IgD-negative memory B cell (primary cell): ENCODE results near the gene MYO19. TPM values are rescaled to one million over a fixed set of nuclear protein-coding genes. Genes with fewer than 3 reads are reported as not detected.

Experiments
- H3K27ac Mint-ChIP-seq, 3 donors: one replicate each; pipeline ENCODE4 v1.8.0; 2020 to 2022; ENCODE audit warnings: mild to moderate bottlenecking in 3 of 3, mixed read lengths in 3 of 3, moderate library complexity in 1 of 3
- H3K27me3 Mint-ChIP-seq: one replicate; pipeline ENCODE4 v1.8.0; 2021; ENCODE audit warnings: mixed read lengths
- H3K36me3 Mint-ChIP-seq: one replicate; pipeline ENCODE4 v1.8.0; 2020; ENCODE audit warnings: mild to moderate bottlenecking, mixed read lengths
- H3K4me1 Mint-ChIP-seq, 3 donors: one replicate each; pipeline ENCODE4 v1.8.0; 2020 to 2022; ENCODE audit warnings: mixed read lengths in 3 of 3, mild to moderate bottlenecking in 1 of 3
- H3K4me3 Mint-ChIP-seq, 4 donors: one replicate each; pipeline ENCODE4 v1.8.0; 2020 to 2022; ENCODE audit warnings: mild to moderate bottlenecking in 4 of 4, mixed read lengths in 4 of 4, moderate library complexity in 3 of 4
- H3K9me3 Mint-ChIP-seq, 3 donors: one replicate each; pipeline ENCODE4 v1.8.0; 2020 to 2021; ENCODE audit warnings: mixed read lengths in 3 of 3, mild to moderate bottlenecking in 1 of 3
- polyA plus RNA-seq: library from polyadenylated mRNA; unstranded; fragments of 300-500 nt; fragmentation: Illumina TruSeq; gene quantifications from one replicate; pipeline ENCODE4 v1.2.3, GENCODE V29; 2021

The MYO19 gene
- polyA plus RNA-seq, 1 donor from 2014 or later, result 4.2 TPM

GRCh38 chr17:36544044-36544306 lies 9.3 kb upstream of the MYO19 start:
- H3K36me3 Mint-ChIP-seq, result no peaks in the 10 kb centered on the region
- H3K27ac Mint-ChIP-seq, result peak overlapping the region; percentile 98 to 100 (median 99)
- H3K9me3 Mint-ChIP-seq, result no peaks in the 10 kb centered on the region
- H3K27me3 Mint-ChIP-seq, result no peaks in the 10 kb centered on the region
- H3K4me3 Mint-ChIP-seq, result peak overlapping the region; percentile 93 to 98 (median 98)
- H3K4me1 Mint-ChIP-seq, result peaks cover 17 to 26% (median 20%) of the 10 kb centered on the region in 3 donors

GRCh38 chr17:36542755-36543154 lies 8.1 kb upstream of the MYO19 start:
- Mint-ChIP-seq H3K4me1 (peaks cover 13 to 17% (median 14%) of the 10 kb centered on the region in 3 donors), H3K36me3 (no peaks in the 10 kb centered on the region), H3K27ac (peak overlapping the region in 1 of 3 donors; percentile 68), H3K9me3 (no peaks in the 10 kb centered on the region), H3K4me3 (peak overlapping the region in 1 of 4 donors; percentile 98), H3K27me3 (no peaks in the 10 kb centered on the region)

DNA sequence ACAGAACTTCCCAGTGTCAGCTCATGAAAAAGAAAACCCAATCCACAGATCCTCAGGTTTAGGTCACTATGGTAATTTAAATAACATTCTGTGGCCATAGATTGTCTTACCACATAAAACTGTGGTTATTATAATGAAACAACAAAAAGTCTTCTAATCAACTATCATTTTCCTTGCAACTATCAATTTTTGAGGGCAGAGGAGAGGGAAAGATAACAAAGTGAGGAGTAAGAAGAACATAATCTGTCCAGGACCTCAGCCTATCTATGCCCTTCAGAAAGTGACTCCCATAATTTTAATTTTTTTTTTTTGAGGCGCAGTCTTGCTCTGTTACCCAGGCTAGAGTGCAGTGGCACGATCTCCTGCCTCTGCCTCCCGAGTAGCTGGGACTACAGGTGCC lies 6.0 kb upstream of the MYO19 start:
- H3K4me1 Mint-ChIP-seq, result peaks cover 9 to 19% (median 11%) of the 10 kb centered on the region in 3 donors
- peak overlapping the region in 1 of 4 donors; percentile 50 for H3K4me3 Mint-ChIP-seq
- no peaks in the 10 kb centered on the region for H3K36me3 Mint-ChIP-seq
- H3K27me3 Mint-ChIP-seq, result no peaks in the 10 kb centered on the region
- peak overlapping the region in 1 of 3 donors; percentile 35 for H3K27ac Mint-ChIP-seq
- H3K9me3 Mint-ChIP-seq, result no peaks in the 10 kb centered on the region

GRCh38 chr17:36535669-36536081 lies 1.0 kb upstream of the MYO19 start:
- no peaks in the 10 kb centered on the region for H3K9me3 Mint-ChIP-seq
- no peaks in the 10 kb centered on the region for H3K36me3 Mint-ChIP-seq
- peaks cover 9 to 21% (median 13%) of the 10 kb centered on the region in 3 donors for H3K4me1 Mint-ChIP-seq
- H3K4me3 Mint-ChIP-seq, result peak overlapping the region; percentile 95 to 100 (median 96)
- no peaks in the 10 kb centered on the region for H3K27me3 Mint-ChIP-seq
- H3K27ac Mint-ChIP-seq, result peak overlapping the region; percentile 90 to 100 (median 98)

- peaks cover 7 to 21% (median 11%) of the 10 kb centered on the region in 3 donors for H3K4me1 Mint-ChIP-seq
- peak overlapping the region; percentile 95 to 100 (median 96) for H3K4me3 Mint-ChIP-seq
- peak overlapping the region; percentile 90 to 100 (median 98) for H3K27ac Mint-ChIP-seq
- H3K36me3 Mint-ChIP-seq, result no peaks in the 10 kb centered on the region
- H3K27me3 Mint-ChIP-seq, result no peaks in the 10 kb centered on the region
- H3K9me3 Mint-ChIP-seq, result no peaks in the 10 kb centered on the region
These were observed 481 bp downstream of the MYO19 start for GRCh38 chr17:36533935-36534839.

GRCh38 chr17:36532435-36532975 lies 2.2 kb downstream of the MYO19 start:
- Mint-ChIP-seq H3K9me3 (no peaks in the 10 kb centered on the region), H3K27ac (peak overlapping the region in 2 of 3 donors; percentile 48 to 80), H3K4me3 (peak overlapping the region in 3 of 4 donors; percentile 9 to 100 (median 85)), H3K4me1 (peaks cover 7 to 21% (median 10%) of the 10 kb centered on the region in 3 donors), H3K36me3 (no peaks in the 10 kb centered on the region), H3K27me3 (no peaks in the 10 kb centered on the region)

DNA sequence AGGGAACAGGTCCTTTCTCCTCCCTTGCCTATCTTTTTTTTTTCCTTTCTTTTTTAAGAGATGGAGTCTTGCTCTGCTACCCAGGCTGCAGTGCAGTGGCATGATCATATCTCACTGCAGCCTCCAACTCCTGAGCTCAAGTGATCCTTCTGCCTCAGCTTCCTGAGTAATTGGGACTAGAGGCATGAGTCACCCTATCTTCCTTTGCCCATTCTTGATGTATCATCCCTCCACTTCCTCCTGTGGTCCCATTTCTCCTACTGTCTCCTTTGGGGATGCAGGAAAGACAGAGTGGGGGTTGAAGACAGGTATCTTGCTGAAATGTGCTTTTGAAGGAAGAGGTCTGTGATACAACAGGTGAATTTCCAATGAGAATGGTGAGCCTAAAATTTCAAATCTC lies 5.5 kb downstream of the MYO19 start:
- peaks cover under 1% of the 10 kb centered on the region for H3K36me3 Mint-ChIP-seq
- peak overlapping the region in 2 of 4 donors; percentile 22 to 58 for H3K4me3 Mint-ChIP-seq
- no peak overlapping the region for H3K27ac Mint-ChIP-seq
- H3K4me1 Mint-ChIP-seq, result peaks cover 3 to 4% (median 3%) of the 10 kb centered on the region in 3 donors
- no peaks in the 10 kb centered on the region for H3K9me3 Mint-ChIP-seq
- no peaks in the 10 kb centered on the region for H3K27me3 Mint-ChIP-seq

DNA sequence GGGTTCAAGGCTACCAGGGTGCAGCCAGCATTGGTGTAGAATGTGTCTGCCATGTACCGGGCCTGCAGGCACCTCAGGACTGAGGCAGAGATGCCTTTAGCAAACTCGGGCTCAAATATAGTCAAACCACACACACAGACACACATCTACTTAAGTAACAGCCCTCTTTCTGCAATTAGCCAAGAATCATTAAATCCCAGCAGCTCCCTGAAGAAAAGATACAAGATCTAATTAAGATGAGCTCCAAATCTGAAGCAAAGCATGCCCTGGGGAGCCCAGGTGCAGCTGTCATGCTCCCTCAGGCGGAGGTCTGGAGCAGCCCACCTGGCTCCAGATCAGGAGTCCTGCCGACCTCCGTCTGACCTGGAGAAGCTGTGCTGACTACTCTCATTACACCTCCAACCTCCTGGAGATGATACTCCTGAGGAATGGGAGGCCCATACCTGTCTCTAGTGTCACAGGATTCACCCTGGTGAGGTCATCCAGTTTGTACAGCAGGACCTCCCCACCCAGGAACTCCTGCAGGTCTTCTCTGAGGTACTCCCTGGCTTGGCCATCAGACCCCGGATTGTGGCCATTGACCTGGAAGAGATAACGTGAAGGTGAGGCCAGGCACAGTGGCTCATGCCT lies 6.9 kb downstream of the MYO19 start:
- H3K9me3 Mint-ChIP-seq, result no peaks in the 10 kb centered on the region
- no peak overlapping the region for H3K4me3 Mint-ChIP-seq
- no peaks in the 10 kb centered on the region for H3K27me3 Mint-ChIP-seq
- H3K27ac Mint-ChIP-seq, result no peak overlapping the region
- H3K4me1 Mint-ChIP-seq, result no peaks in the 10 kb centered on the region
- peaks cover 3% of the 10 kb centered on the region for H3K36me3 Mint-ChIP-seq

GRCh38 chr17:36525888-36526287 lies 8.8 kb downstream of the MYO19 start:
- peak overlapping the region in 1 of 3 donors; percentile 27 for H3K27ac Mint-ChIP-seq

GRCh38 chr17:36525113-36525512 lies 9.6 kb downstream of the MYO19 start:
- no peaks in the 10 kb centered on the region for H3K4me1 Mint-ChIP-seq
- no peak overlapping the region for H3K27ac Mint-ChIP-seq

More at GRCh38 chr17:36525888-36526287, 8.8 kb downstream of the MYO19 start:
- Mint-ChIP-seq H3K27me3 (no peaks in the 10 kb centered on the region), H3K36me3 (peaks cover 3% of the 10 kb centered on the region), H3K9me3 (no peaks in the 10 kb centered on the region), H3K4me1 (no peaks in the 10 kb centered on the region), H3K4me3 (no peak overlapping the region)

DNA sequence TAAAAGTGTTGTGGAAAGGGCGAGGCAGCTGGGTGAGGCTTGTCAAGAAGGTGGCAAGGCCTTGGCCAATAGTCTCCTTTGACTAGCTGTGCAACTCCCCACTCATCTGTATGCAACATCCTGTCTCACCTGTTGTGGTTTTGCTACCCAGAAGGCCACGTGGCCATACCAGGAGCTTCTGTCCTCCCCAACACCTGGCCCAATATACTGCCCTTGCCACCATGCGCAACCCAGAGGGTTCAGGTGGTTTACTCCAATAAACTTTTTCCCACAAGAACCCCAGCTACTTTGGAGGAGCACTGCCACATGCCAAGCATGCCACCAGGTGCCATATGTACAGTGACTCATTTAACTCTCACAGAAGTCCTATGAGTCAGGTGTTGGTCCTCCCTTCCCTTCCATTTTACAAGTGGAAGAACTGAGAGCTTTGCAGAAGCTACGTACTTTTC lies 10.2 kb downstream of the MYO19 start:
- Mint-ChIP-seq H3K4me1 (peaks cover 0 to 2% (median 0%) of the 10 kb centered on the region in 3 donors), H3K27ac (no peak overlapping the region), H3K4me3 (no peak overlapping the region), H3K36me3 (peaks cover 3% of the 10 kb centered on the region), H3K9me3 (peaks cover 0 to 3% (median 0%) of the 10 kb centered on the region in 3 donors), H3K27me3 (no peaks in the 10 kb centered on the region)

More at GRCh38 chr17:36525113-36525512, 9.6 kb downstream of the MYO19 start:
- Mint-ChIP-seq H3K4me3 (no peak overlapping the region), H3K9me3 (peaks cover 0 to 3% (median 0%) of the 10 kb centered on the region in 3 donors), H3K27me3 (no peaks in the 10 kb centered on the region), H3K36me3 (peaks cover 3% of the 10 kb centered on the region)

- Mint-ChIP-seq H3K36me3 (peaks cover 3% of the 10 kb centered on the region), H3K4me3 (no peak overlapping the region), H3K9me3 (peaks cover 0 to 3% (median 0%) of the 10 kb centered on the region in 3 donors), H3K27me3 (no peaks in the 10 kb centered on the region), H3K4me1 (peaks cover 4 to 8% (median 7%) of the 10 kb centered on the region in 3 donors), H3K27ac (no peak overlapping the region)
These were observed 11.6 kb downstream of the MYO19 start for GRCh38 chr17:36523113-36523512.

DNA sequence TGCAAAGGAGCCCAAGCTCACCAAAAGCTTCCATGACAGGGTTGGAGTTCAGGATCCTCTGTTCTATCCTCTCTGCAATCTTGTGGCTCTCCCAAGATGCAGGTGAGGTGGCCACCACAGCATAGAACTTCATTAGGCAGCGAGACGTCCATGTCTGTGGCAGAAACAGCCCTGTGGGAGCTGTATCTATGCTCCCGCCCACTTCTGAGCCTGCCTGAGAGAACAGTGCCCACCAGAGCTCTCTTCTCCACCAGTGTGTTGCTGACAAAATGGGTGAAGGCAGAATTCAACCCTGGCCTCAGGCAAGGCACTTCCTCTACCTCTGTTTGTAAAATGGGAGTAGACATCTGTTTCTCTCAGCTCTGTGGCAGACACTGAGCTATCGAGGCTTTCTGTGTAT lies 18.8 kb downstream of the MYO19 start:
- Mint-ChIP-seq H3K9me3 (peaks cover 0 to 3% (median 0%) of the 10 kb centered on the region in 3 donors), H3K27ac (no peak overlapping the region), H3K36me3 (peaks cover 7% of the 10 kb centered on the region), H3K27me3 (no peaks in the 10 kb centered on the region), H3K4me3 (no peak overlapping the region), H3K4me1 (peaks cover 7 to 8% (median 7%) of the 10 kb centered on the region in 3 donors)

- no peak overlapping the region for H3K4me3 Mint-ChIP-seq
- H3K36me3 Mint-ChIP-seq, result peaks cover 7% of the 10 kb centered on the region
- H3K9me3 Mint-ChIP-seq, result no peaks in the 10 kb centered on the region
- H3K27me3 Mint-ChIP-seq, result no peaks in the 10 kb centered on the region
- H3K4me1 Mint-ChIP-seq, result peaks cover 7 to 8% (median 7%) of the 10 kb centered on the region in 3 donors
- H3K27ac Mint-ChIP-seq, result no peak overlapping the region
These were observed 19.8 kb downstream of the MYO19 start for GRCh38 chr17:36514856-36515255.

GRCh38 chr17:36512641-36513040 lies 22.0 kb downstream of the MYO19 start:
- H3K4me3 Mint-ChIP-seq, result no peak overlapping the region
- peaks cover 0 to 3% (median 0%) of the 10 kb centered on the region in 3 donors for H3K4me1 Mint-ChIP-seq
- peaks cover 8% of the 10 kb centered on the region for H3K36me3 Mint-ChIP-seq
- no peaks in the 10 kb centered on the region for H3K27me3 Mint-ChIP-seq
- no peak overlapping the region for H3K27ac Mint-ChIP-seq
- no peaks in the 10 kb centered on the region for H3K9me3 Mint-ChIP-seq
